HepG2 (cell line): ENCODE measurements around the gene CARHSP1. TPM values are rescaled to one million over a fixed set of nuclear protein-coding genes. Genes with fewer than 3 reads are reported as not detected.

Experiments used
- BRD4 ChIP-seq: sonication (generic); formaldehyde crosslinking; IDR thresholded peaks from 2 replicates; pipeline ENCODE4 v1.4.0; 2020; ENCODE audit warnings: missing genetic modification reagents
- CENPBD1 ChIP-seq: sonication (generic); formaldehyde crosslinking; IDR thresholded peaks from 2 replicates; pipeline ENCODE4 v1.8.0; 2022; ENCODE audit warnings: missing genetic modification reagents, low read depth, mild to moderate bottlenecking, borderline replicate concordance
- CREM ChIP-seq, 2 experiments: sonication (generic) in 1 of 2; formaldehyde crosslinking in 1 of 2; IDR thresholded peaks; 2 replicates each; pipeline versions ENCODE4 v1.4.0 to v1.6.1; 2016 to 2020; ENCODE audit warnings: antibody characterized with exemption in 1 of 2, mild to moderate bottlenecking in 1 of 2, missing genetic modification reagents in 1 of 2
- CSRNP2 ChIP-seq: sonication (generic); formaldehyde crosslinking; conservative IDR thresholded peaks from 2 replicates; pipeline ENCODE4 v1.8.0; 2022; ENCODE audit warnings: low read depth, missing genetic modification reagents
- EEA1 ChIP-seq: sonication (generic); formaldehyde crosslinking; IDR thresholded peaks from 2 replicates; pipeline ENCODE4 v1.5.1; 2020; ENCODE audit warnings: mild to moderate bottlenecking, missing genetic modification reagents, borderline replicate concordance
- GPN1 ChIP-seq: sonication (generic); formaldehyde crosslinking; IDR thresholded peaks from 2 replicates; pipeline ENCODE4 v1.5.1; 2020; ENCODE audit warnings: missing genetic modification reagents, borderline replicate concordance
- HNF4A ChIP-seq: sonication (generic); formaldehyde crosslinking; IDR thresholded peaks from 2 replicates; pipeline ENCODE4 v1.4.0; 2020; ENCODE audit warnings: missing genetic modification reagents
- HNRNPK ChIP-seq: fragments of 200-400 bp; formaldehyde crosslinking; IDR thresholded peaks from 2 replicates; pipeline ENCODE4 v1.6.1; 2018; ENCODE audit warnings: low read length, low read depth, moderate library complexity, mild to moderate bottlenecking; ENCODE audit not compliant: poor library complexity, severe bottlenecking
- KAT2B ChIP-seq: fragments of 150-350 bp; IDR thresholded peaks from 2 replicates; pipeline ENCODE4 v1.6.1; 2014; ENCODE audit warnings: low read depth, low read length, borderline replicate concordance
- MXI1 ChIP-seq: IDR thresholded peaks from 3 replicates; pipeline ENCODE4 v1.6.1; 2012; ENCODE audit warnings: low read depth, low read length, inconsistent platforms, borderline replicate concordance
- NR2F2 ChIP-seq: IDR thresholded peaks from 2 replicates; pipeline ENCODE4 v1.6.1; 2012; ENCODE audit warnings: low read depth, inconsistent platforms, borderline replicate concordance
- TOPORS ChIP-seq: sonication (generic); formaldehyde crosslinking; IDR thresholded peaks from 2 replicates; pipeline ENCODE4 v1.8.0; 2023; ENCODE audit warnings: mild to moderate bottlenecking, missing genetic modification reagents
- ZBED4 ChIP-seq: sonication (generic); formaldehyde crosslinking; IDR thresholded peaks from 2 replicates; pipeline ENCODE4 v1.4.0; 2020; ENCODE audit warnings: missing genetic modification reagents, borderline replicate concordance
- ZBTB7B ChIP-seq: sonication (generic); formaldehyde crosslinking; IDR thresholded peaks from 2 replicates; pipeline ENCODE4 v1.4.0; 2020; ENCODE audit warnings: missing genetic modification reagents
- ZNF18 ChIP-seq: sonication (generic); formaldehyde crosslinking; IDR thresholded peaks from 2 replicates; pipeline ENCODE4 v1.8.0; 2022; ENCODE audit warnings: mild to moderate bottlenecking, missing genetic modification reagents; ENCODE audit not compliant: insufficient replicate concordance
- ZNF280B ChIP-seq: sonication (generic); formaldehyde crosslinking; IDR thresholded peaks from 2 replicates; pipeline ENCODE4 v1.5.0; 2020; ENCODE audit warnings: missing genetic modification reagents, mild to moderate bottlenecking, borderline replicate concordance
- ZNF501 ChIP-seq: sonication (generic); formaldehyde crosslinking; IDR thresholded peaks from 2 replicates; pipeline ENCODE4 v1.5.1; 2020; ENCODE audit warnings: mild to moderate bottlenecking, moderate library complexity, missing genetic modification reagents
- ZNF572 ChIP-seq: sonication (generic); formaldehyde crosslinking; IDR thresholded peaks from 2 replicates; pipeline ENCODE4 v1.5.1; 2020; ENCODE audit warnings: mild to moderate bottlenecking, missing genetic modification reagents
- ZNF788 ChIP-seq: sonication (generic); formaldehyde crosslinking; IDR thresholded peaks from 2 replicates; pipeline ENCODE4 v1.5.0; 2020; ENCODE audit warnings: mild to moderate bottlenecking, missing genetic modification reagents, borderline replicate concordance
- polyA plus RNA-seq, 8 experiments: library from polyadenylated mRNA; depleted of rRNA in 3 of 8; stranded (reverse) in 7 of 8; unstranded in 1 of 8; fragments of >200 nt; fragmentation: Illumina TruSeq in 4 of 8; extraction: Trizol in 4 of 8; gene quantifications; 2 replicates each; pipeline versions ENCODE4 v1.2.1 to v1.2.3, GENCODE V29; 2011 to 2016; ENCODE audit warnings: low read depth in 4 of 8, missing spikeins in 1 of 8, mixed read lengths in 1 of 8; ENCODE audit not compliant: insufficient read depth in 1 of 8
- total RNA-seq, 5 experiments: library from RNA; depleted of rRNA; stranded (reverse); fragments of >200 nt; fragmentation: Illumina TruSeq; extraction: Trizol; gene quantifications; 2 replicates each; pipeline ENCODE4 v1.2.3, GENCODE V29; 2016; ENCODE audit warnings: low read depth in 1 of 5

The CARHSP1 gene
- total and polyA plus RNA-seq, 2 of the 13 experiments (the other 11 are each of a cell fraction or from before 2014, with no cell fraction given): 173 to 345 TPM

GRCh38 chr16:8868416-8869211, at the start of gene CARHSP1 (continued):
- peak; percentile 69; the same call in 1 of the 3 replicates for TF ChIP-seq MXI1
- no peak for TF ChIP-seq CENPBD1 (CRISPR knock-in tag)
- TF ChIP-seq NR2F2: no peak
- TF ChIP-seq ZBED4: no peak; the same call in 1 of the 2 replicates
- no peak; the same call in 1 of the 2 replicates for TF ChIP-seq GPN1 (CRISPR knock-in tag)
- TF ChIP-seq ZNF280B (CRISPR knock-in tag): no peak; the same call in 1 of the 2 replicates
- peak; percentile 21 for TF ChIP-seq ZNF501 (CRISPR knock-in tag)
- TF ChIP-seq CSRNP2: no peak
- peak; percentile 69 for TF ChIP-seq HNRNPK
- peak; percentile 3; the same call in 1 of the 2 replicates for TF ChIP-seq HNF4A (CRISPR knock-in tag)
- TF ChIP-seq TOPORS: peak; percentile 66; the same call in 1 of the 2 replicates
- TF ChIP-seq ZNF572 (CRISPR knock-in tag): no peak
- TF ChIP-seq ZNF18: peak; percentile 25
- TF ChIP-seq KAT2B: no peak
- no peak for TF ChIP-seq BRD4 (CRISPR knock-in tag)
- no peak; the same call in 1 of the 2 replicates for TF ChIP-seq EEA1 (CRISPR knock-in tag)
- no peak for TF ChIP-seq CREM (IDR thresholded peaks at IDR 0.05)
- no peak for TF ChIP-seq CREM (CRISPR knock-in tag; IDR thresholded peaks at IDR 0.05)
- TF ChIP-seq ZBTB7B: 0 out of 2 replicates have a peak, but pooled peaks have one; percentile 14
- peak; percentile 84 for TF ChIP-seq ZNF788
